SK-N-SH treated with all-trans-retinoic acid at 6 μM for 48 hours (cell line): ENCODE measurements around the gene RIPK4.

Experiments
- ARNTL ChIP-seq: fragments of 450-650 bp; formaldehyde crosslinking; IDR thresholded peaks from 2 replicates; pipeline ENCODE4 v1.5.0; 2020; ENCODE audit warnings: low read depth, mild to moderate bottlenecking, moderate library complexity, borderline replicate concordance
- ZC3H10 ChIP-seq: fragments of 250-450 bp; sonication (Bioruptor Pico); IDR thresholded peaks from 2 replicates; pipeline ENCODE4 v1.5.1; 2021; ENCODE audit warnings: mild to moderate bottlenecking, moderate library complexity
- ZNF565 ChIP-seq: fragments of 450-650 bp; formaldehyde crosslinking; conservative IDR thresholded peaks from 2 replicates; pipeline ENCODE4 v1.5.0; 2020; ENCODE audit warnings: low read depth, mild to moderate bottlenecking, moderate library complexity
- ZNF8 ChIP-seq: fragments of 450-650 bp; formaldehyde crosslinking; IDR thresholded peaks from 2 replicates; pipeline ENCODE4 v1.5.0; 2020; ENCODE audit warnings: mild to moderate bottlenecking, moderate library complexity
- TF ChIP-seq, protein P1 (sequence below): fragments of 250-450 bp; sonication (Bioruptor Pico); IDR thresholded peaks from 2 replicates; pipeline ENCODE4 v1.5.1; 2020; ENCODE audit warnings: low read depth, mild to moderate bottlenecking, moderate library complexity

DNA sequence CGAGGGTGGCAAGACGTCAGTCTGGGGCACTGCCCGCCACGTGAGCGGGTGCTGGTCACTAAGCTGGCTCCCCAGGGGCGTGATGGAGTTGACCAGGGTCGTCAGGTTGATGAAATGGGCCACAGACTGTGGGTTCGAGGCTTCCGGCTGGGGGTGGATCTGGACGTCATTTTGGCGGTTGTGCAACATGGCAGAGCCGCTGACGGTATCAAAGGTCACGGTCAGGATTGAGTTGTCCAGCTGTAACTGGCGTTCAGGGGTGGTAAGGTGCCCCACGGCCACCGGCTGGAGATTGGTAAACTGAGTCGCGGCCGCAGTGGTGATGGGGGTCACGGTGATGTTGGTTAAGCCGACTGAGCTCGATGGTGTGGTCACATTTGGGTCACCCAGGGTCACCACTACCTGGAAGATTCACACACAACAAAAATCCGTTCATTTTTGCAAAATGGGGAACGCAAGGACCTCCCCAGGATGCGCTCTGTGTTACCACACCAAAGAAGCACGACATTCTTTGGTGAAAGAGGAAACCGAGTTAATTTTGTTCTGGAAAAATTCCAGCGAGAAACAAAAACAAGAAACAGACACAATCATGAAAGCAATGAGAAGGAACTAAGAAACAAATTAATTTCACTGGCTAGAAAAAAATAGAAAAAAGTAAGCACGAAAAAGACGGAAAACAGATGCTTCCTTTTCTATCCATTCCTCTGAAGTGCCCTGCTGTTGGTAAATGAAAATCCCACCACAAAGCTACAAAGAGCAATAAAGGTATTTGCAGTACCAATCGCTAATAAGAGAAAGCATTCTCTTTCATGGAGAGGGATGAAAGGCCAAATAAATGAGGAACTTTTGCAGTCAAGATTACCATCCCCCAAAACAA, 34.7 kb upstream of the RIPK4 start:
- TF ChIP-seq ARNTL (CRISPR knock-in tag): no peak
- no peak for TF ChIP-seq ZC3H10 (CRISPR knock-in tag)
- TF ChIP-seq, protein P1, sequence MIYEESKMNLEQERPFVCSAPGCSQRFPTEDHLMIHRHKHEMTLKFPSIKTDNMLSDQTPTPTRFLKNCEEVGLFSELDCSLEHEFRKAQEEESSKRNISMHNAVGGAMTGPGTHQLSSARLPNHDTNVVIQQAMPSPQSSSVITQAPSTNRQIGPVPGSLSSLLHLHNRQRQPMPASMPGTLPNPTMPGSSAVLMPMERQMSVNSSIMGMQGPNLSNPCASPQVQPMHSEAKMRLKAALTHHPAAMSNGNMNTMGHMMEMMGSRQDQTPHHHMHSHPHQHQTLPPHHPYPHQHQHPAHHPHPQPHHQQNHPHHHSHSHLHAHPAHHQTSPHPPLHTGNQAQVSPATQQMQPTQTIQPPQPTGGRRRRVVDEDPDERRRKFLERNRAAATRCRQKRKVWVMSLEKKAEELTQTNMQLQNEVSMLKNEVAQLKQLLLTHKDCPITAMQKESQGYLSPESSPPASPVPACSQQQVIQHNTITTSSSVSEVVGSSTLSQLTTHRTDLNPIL (CRISPR knock-in tag): no peak
- no peak for TF ChIP-seq ZNF8
- no peak for TF ChIP-seq ZNF565 (CRISPR knock-in tag)
